Caco-2 (cell line): ENCODE measurements around the gene ADGRG7. TPM values are rescaled to one million over a fixed set of nuclear protein-coding genes. Genes with fewer than 3 reads are reported as not detected.

Experiments
- BruUV-seq: library from RNA; stranded (reverse); fragments of 400-500 nt; replicated peaks from 2 replicates; lab custom pipeline; 2021; lab: Mats Ljungman, UMichigan
- CTCF ChIA-PET: fragments of 300-600 bp; sonication (Branson Sonifier 250); formaldehyde crosslinking; loops from one replicate; lab custom pipeline; 2022; ENCODE audit warnings: antibody characterized with exemption; lab: Charles Lee
- POLR2A ChIA-PET: fragments of 300-600 bp; sonication (Branson Sonifier 250); formaldehyde crosslinking; loops from one replicate; lab custom pipeline; 2022; ENCODE audit warnings: antibody characterized with exemption; lab: Charles Lee
- DNase-seq, 2 experiments: peaks; one replicate each; pipeline versions ENCODE4 v3.0.0 to v3.0.0-alpha.2; 2020 to 2022
- H3K27me3 ChIP-seq: replicated peaks from 2 replicates; pipeline ENCODE4 v1.6.0; 2011; ENCODE audit warnings: low read length; ENCODE audit not compliant: control insufficient read depth, insufficient read depth
- H3K36me3 ChIP-seq: 2 replicates; pipeline ENCODE4 v1.5.1; 2011; ENCODE audit warnings: low read length; ENCODE audit not compliant: control insufficient read depth, insufficient read depth
- H3K4me1 ChIP-seq: fragments of 250-450 bp; sonication (Bioruptor Pico); 2 replicates; pipeline ENCODE4 v1.5.1; 2020; ENCODE audit warnings: mild to moderate bottlenecking
- H3K4me3 ChIP-seq: 2 replicates; pipeline ENCODE4 v1.5.1; 2011; ENCODE audit warnings: low read depth, mild to moderate bottlenecking, control low read depth, low read length
- H3K9me3 ChIP-seq: fragments of 250-450 bp; sonication (Bioruptor Pico); 2 replicates; pipeline ENCODE4 v1.5.1; 2020; ENCODE audit warnings: mild to moderate bottlenecking, moderate library complexity
- H3K27ac Mint-ChIP-seq: one replicate; pipeline ENCODE4 v1.8.0; 2022; ENCODE audit warnings: mixed read lengths; ENCODE audit not compliant: unreplicated experiment
- H3K27me3 Mint-ChIP-seq: one replicate; pipeline ENCODE4 v1.8.0; 2022; ENCODE audit warnings: mixed read lengths; ENCODE audit not compliant: insufficient read depth, unreplicated experiment
- H3K36me3 Mint-ChIP-seq: one replicate; pipeline ENCODE4 v1.8.0; 2022; ENCODE audit warnings: mild to moderate bottlenecking, mixed read lengths; ENCODE audit not compliant: insufficient read depth, unreplicated experiment
- H3K4me1 Mint-ChIP-seq: one replicate; pipeline ENCODE4 v1.8.0; 2022; ENCODE audit warnings: low read depth, mixed read lengths; ENCODE audit not compliant: unreplicated experiment
- H3K4me3 Mint-ChIP-seq: one replicate; pipeline ENCODE4 v1.8.0; 2022; ENCODE audit warnings: mild to moderate bottlenecking, moderate library complexity, mixed read lengths; ENCODE audit not compliant: unreplicated experiment
- H3K9me3 Mint-ChIP-seq: one replicate; pipeline ENCODE4 v1.8.0; 2022; ENCODE audit warnings: mixed read lengths; ENCODE audit not compliant: unreplicated experiment
- CTCF ChIP-seq, 2 experiments: fragments of 200-600 bp in 1 of 2; IDR thresholded peaks; 1 replicate in 1 of 2; 2 replicates in 1 of 2; pipeline versions ENCODE4 v1.5.1 to v1.8.0; 2011 to 2022; ENCODE audit warnings: antibody characterized with exemption in 1 of 2, control low read depth in 1 of 2, inconsistent platforms in 1 of 2, low read depth in 1 of 2, low read length in 1 of 2, mild to moderate bottlenecking in 1 of 2, moderate library complexity in 1 of 2; ENCODE audit not compliant: insufficient read depth in 1 of 2, severe bottlenecking in 1 of 2, unreplicated experiment in 1 of 2
- intact Hi-C: fragments of 100-400 bp; cut with micrococcal nuclease; formaldehyde crosslinking; loops from one replicate; pipeline ENCODE4 v1.10.0; 2022; ENCODE audit not compliant: unreplicated experiment
- total RNA-seq: library from RNA; stranded (reverse); gene quantifications from 2 replicates; pipeline ENCODE4 v1.2.3, GENCODE V29; 2022

The ADGRG7 gene
- total RNA-seq, 1 experiment from 2014 or later, result 4.2 TPM

GRCh38 chr3:100590114-100590839 is 19.1 kb upstream of the ADGRG7 start:
- POLR2A ChIA-PET, result no interaction called here
- intact Hi-C loops, result loop anchor here (1.0 to 2.0 kb wide), 6 partner anchors 45 to 757 kb away; partner anchors contain the start of genes LNP1, TMEM45A and TOMM70
- TF ChIP-seq CTCF (IDR thresholded peaks at IDR 0.05; ENCODE audit: insufficient read depth in 1 of 2, low read depth in 1 of 2, low read length in 1 of 2, severe bottlenecking in 1 of 2, unreplicated experiment in 1 of 2), result peak; percentile 82 to 87
- H3K4me1 Mint-ChIP-seq, result peaks cover 11% of the 10 kb centered on the region
- no peaks in the 10 kb centered on the region for H3K27me3 ChIP-seq
- no peaks in the 10 kb centered on the region for H3K36me3 Mint-ChIP-seq
- CTCF ChIA-PET, result interaction anchor here (3.0 to 5.4 kb wide), 2 partner anchors 44 to 128 kb away, joined by 13 to 61 read pairs; no protein-coding TSS in a partner anchor
- no TSS peak for BruUV-seq
- no peak overlapping the region for H3K4me3 ChIP-seq
- DNase-seq, result peak; percentile 48 to 65
- peaks cover 13% of the 10 kb centered on the region for H3K4me1 ChIP-seq
- H3K9me3 Mint-ChIP-seq, result peaks cover 11% of the 10 kb centered on the region
- no peaks in the 10 kb centered on the region for H3K27me3 Mint-ChIP-seq
- H3K27ac Mint-ChIP-seq, result no peak overlapping the region
- no peaks in the 10 kb centered on the region for H3K36me3 ChIP-seq
- H3K4me3 Mint-ChIP-seq, result peak overlapping the region; percentile 64
- H3K9me3 ChIP-seq, result no peaks in the 10 kb centered on the region

DNA sequence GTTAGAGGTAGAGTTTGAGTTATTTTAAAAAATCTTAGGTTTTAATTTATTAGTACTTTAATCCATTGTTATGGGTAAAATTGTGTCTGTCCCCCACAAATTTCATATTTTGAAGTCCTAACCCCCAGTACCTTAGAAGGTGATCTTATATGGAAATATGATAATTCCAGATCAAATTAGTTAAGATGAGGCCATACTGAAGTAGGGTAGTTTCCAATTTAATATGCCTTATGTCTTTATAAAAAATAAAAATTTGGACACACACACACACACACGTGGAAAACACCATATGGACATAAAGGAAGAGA is 18.6 kb upstream of the ADGRG7 start:
- Histone ChIP-seq H3K9me3 (no peaks in the 10 kb centered on the region), H3K4me1 (peaks cover 13% of the 10 kb centered on the region), H3K4me3 (no peak overlapping the region), H3K36me3 (no peaks in the 10 kb centered on the region), H3K27me3 (no peaks in the 10 kb centered on the region)
- no TSS peak for BruUV-seq
- TF ChIP-seq CTCF (IDR thresholded peaks at IDR 0.05; ENCODE audit: insufficient read depth in 1 of 2, low read depth in 1 of 2, low read length in 1 of 2, severe bottlenecking in 1 of 2, unreplicated experiment in 1 of 2), result no peak
- H3K4me3 Mint-ChIP-seq, result peak overlapping the region; percentile 64
- peaks cover 6% of the 10 kb centered on the region for H3K9me3 Mint-ChIP-seq
- DNase-seq, result no peak
- intact Hi-C loops, result loop anchor here (1.0 to 2.0 kb wide), 7 partner anchors 12 to 758 kb away; partner anchors contain the start of genes LNP1, TMEM45A and TOMM70
- H3K36me3 Mint-ChIP-seq, result no peaks in the 10 kb centered on the region
- no peaks in the 10 kb centered on the region for H3K27me3 Mint-ChIP-seq
- H3K27ac Mint-ChIP-seq, result no peak overlapping the region
- CTCF ChIA-PET, result interaction anchor here (0.6 to 5.4 kb wide), 3 partner anchors 44 to 756 kb away, joined by 3 to 61 read pairs (median 13); no protein-coding TSS in a partner anchor
- POLR2A ChIA-PET, result no interaction called here
- peaks cover 11% of the 10 kb centered on the region for H3K4me1 Mint-ChIP-seq

GRCh38 chr3:100591411-100591810 is 18.0 kb upstream of the ADGRG7 start:
- TF ChIP-seq CTCF (IDR thresholded peaks at IDR 0.05; ENCODE audit: insufficient read depth in 1 of 2, low read depth in 1 of 2, low read length in 1 of 2, severe bottlenecking in 1 of 2, unreplicated experiment in 1 of 2), result no peak
- no peak overlapping the region for H3K4me3 Mint-ChIP-seq
- ChIA-PET CTCF (interaction anchor here (0.6 to 5.4 kb wide), 3 partner anchors 43 to 755 kb away, joined by 3 to 61 read pairs (median 13); no protein-coding TSS in a partner anchor), POLR2A (no interaction called here)
- DNase-seq, result no peak
- no TSS peak for BruUV-seq
- peaks cover under 1% of the 10 kb centered on the region for H3K9me3 Mint-ChIP-seq
- Histone ChIP-seq H3K4me1 (peaks cover 13% of the 10 kb centered on the region), H3K36me3 (no peaks in the 10 kb centered on the region), H3K27me3 (no peaks in the 10 kb centered on the region), H3K9me3 (no peaks in the 10 kb centered on the region), H3K4me3 (no peak overlapping the region)
- H3K27me3 Mint-ChIP-seq, result no peaks in the 10 kb centered on the region
- intact Hi-C loops, result loop anchor here (1.0 to 2.0 kb wide), 3 partner anchors 11 to 759 kb away; partner anchors contain the start of genes LNP1 and TOMM70
- H3K4me1 Mint-ChIP-seq, result peaks cover 11% of the 10 kb centered on the region
- H3K36me3 Mint-ChIP-seq, result no peaks in the 10 kb centered on the region
- no peak overlapping the region for H3K27ac Mint-ChIP-seq
